NCI-H2227 (cell line): ENCODE results near the gene KCND3.

Source experiments
- DNase-seq: peaks from one replicate; lab custom pipeline; 2025; ENCODE audit not compliant: unreplicated experiment; lab: John Stamatoyannopoulos, UW

The KCND3 gene

GRCh38 chr1:111733992-111734341, 255.5 kb downstream of the KCND3 start:
- no peak for DNase-seq

GRCh38 chr1:111733183-111733991, 256.1 kb downstream of the KCND3 start:
- DNase-seq, result no peak

- DNase-seq, result no peak
Observed at GRCh38 chr1:111732718-111733117, 256.8 kb downstream of the KCND3 start.

GRCh38 chr1:111731956-111732355, 257.5 kb downstream of the KCND3 start:
- DNase-seq, result no peak

GRCh38 chr1:111730706-111731105, 258.8 kb downstream of the KCND3 start:
- no peak for DNase-seq

- DNase-seq, result no peak
Observed at GRCh38 chr1:111729946-111730681, 259.4 kb downstream of the KCND3 start.

GRCh38 chr1:111729271-111729921, 260.1 kb downstream of the KCND3 start:
- no peak for DNase-seq

GRCh38 chr1:111727056-111727455, 262.4 kb downstream of the KCND3 start:
- DNase-seq, result no peak

- peak; percentile 50 for DNase-seq
Observed at GRCh38 chr1:111725192-111725591, 264.3 kb downstream of the KCND3 start.

GRCh38 chr1:111723871-111724270, 265.6 kb downstream of the KCND3 start:
- no peak for DNase-seq

GRCh38 chr1:111723091-111723806, 266.2 kb downstream of the KCND3 start:
- DNase-seq, result no peak

- DNase-seq, result no peak
Observed at GRCh38 chr1:111720977-111721786, 268.3 kb downstream of the KCND3 start.
